ENCODE results near the gene ANKS6. TPM values are rescaled to one million over a fixed set of nuclear protein-coding genes. Genes with fewer than 3 reads are reported as not detected.

The ANKS6 gene
- total RNA-seq, 1 donor from 2014 or later: 5.7 TPM

Other genes with a start within 250 kb of the ANKS6 start
- not detected for gene GABBR2, start 87.6 kb downstream of the ANKS6 start, total RNA-seq
- gene GALNT12, start 11.1 kb upstream of the ANKS6 start, total RNA-seq: 0.35 TPM
- gene COL15A1, start 147.4 kb upstream of the ANKS6 start, total RNA-seq: 0.23 TPM

Measured in left lobe of liver (tissue), 1 donor.